HepG2 (cell line): ENCODE results near the gene MAN1A2. TPM values are rescaled to one million over a fixed set of nuclear protein-coding genes. Genes with fewer than 3 reads are reported as not detected.

Source experiments
- ELF4 ChIP-seq: sonication (generic); formaldehyde crosslinking; IDR thresholded peaks from 2 replicates; pipeline ENCODE4 v1.5.0; 2020; ENCODE audit warnings: missing genetic modification reagents, mild to moderate bottlenecking, moderate library complexity, borderline replicate concordance
- HMG20B ChIP-seq: conservative IDR thresholded peaks from 2 replicates; pipeline ENCODE4 v1.6.1; 2016; ENCODE audit warnings: missing genetic modification reagents, missing compliant biosample characterization
- HNRNPLL ChIP-seq: fragments of 200-400 bp; formaldehyde crosslinking; IDR thresholded peaks from 2 replicates; pipeline ENCODE4 v1.6.1; 2017; ENCODE audit warnings: mild to moderate bottlenecking, low read depth, low read length; ENCODE audit not compliant: poor library complexity, severe bottlenecking
- HOXA3 ChIP-seq: sonication (generic); formaldehyde crosslinking; IDR thresholded peaks from 2 replicates; pipeline ENCODE4 v1.5.0; 2020; ENCODE audit warnings: missing genetic modification reagents
- HOXA5 ChIP-seq: sonication (generic); formaldehyde crosslinking; IDR thresholded peaks from 2 replicates; pipeline ENCODE4 v1.4.0; 2020; ENCODE audit warnings: missing genetic modification reagents
- KDM3A ChIP-seq: IDR thresholded peaks from 2 replicates; pipeline ENCODE4 v1.6.1; 2018; ENCODE audit warnings: low read depth, missing compliant biosample characterization
- SP4 ChIP-seq: sonication (generic); formaldehyde crosslinking; IDR thresholded peaks from 2 replicates; pipeline ENCODE4 v1.8.1; 2023; ENCODE audit warnings: mild to moderate bottlenecking, missing genetic modification reagents
- SPEN ChIP-seq: sonication (generic); formaldehyde crosslinking; IDR thresholded peaks from 2 replicates; pipeline ENCODE4 v1.5.1; 2020; ENCODE audit warnings: low read depth, mild to moderate bottlenecking, missing genetic modification reagents
- STAT6 ChIP-seq: sonication (generic); formaldehyde crosslinking; IDR thresholded peaks from 2 replicates; pipeline ENCODE4 v1.4.0; 2020; ENCODE audit warnings: missing genetic modification reagents, mild to moderate bottlenecking, borderline replicate concordance
- UBTF ChIP-seq: sonication (generic); formaldehyde crosslinking; IDR thresholded peaks from 2 replicates; pipeline ENCODE4 v1.4.0; 2020; ENCODE audit warnings: mild to moderate bottlenecking, missing genetic modification reagents
- ZNF275 ChIP-seq: sonication (generic); formaldehyde crosslinking; IDR thresholded peaks from 2 replicates; pipeline ENCODE4 v1.8.0; 2022; ENCODE audit warnings: missing genetic modification reagents, mild to moderate bottlenecking, inconsistent platforms, borderline replicate concordance
- ZNF280D ChIP-seq: sonication (generic); formaldehyde crosslinking; IDR thresholded peaks from 2 replicates; pipeline ENCODE4 v1.5.1; 2020; ENCODE audit warnings: mild to moderate bottlenecking, missing genetic modification reagents
- ZNF281 ChIP-seq: sonication (generic); formaldehyde crosslinking; IDR thresholded peaks from 2 replicates; pipeline ENCODE4 v1.4.0; 2020; ENCODE audit warnings: missing genetic modification reagents, borderline replicate concordance
- ZNF776 ChIP-seq: sonication (generic); formaldehyde crosslinking; IDR thresholded peaks from 2 replicates; pipeline ENCODE4 v1.4.0; 2020; ENCODE audit warnings: mild to moderate bottlenecking, missing genetic modification reagents
- polyA plus RNA-seq, 8 experiments: library from polyadenylated mRNA; depleted of rRNA in 3 of 8; stranded (reverse) in 7 of 8; unstranded in 1 of 8; fragments of >200 nt; fragmentation: Illumina TruSeq in 4 of 8; extraction: Trizol in 4 of 8; gene quantifications; 2 replicates each; pipeline versions ENCODE4 v1.2.1 to v1.2.3, GENCODE V29; 2011 to 2016; ENCODE audit warnings: low read depth in 4 of 8, missing spikeins in 1 of 8, mixed read lengths in 1 of 8; ENCODE audit not compliant: insufficient read depth in 1 of 8
- total RNA-seq, 5 experiments: library from RNA; depleted of rRNA; stranded (reverse); fragments of >200 nt; fragmentation: Illumina TruSeq; extraction: Trizol; gene quantifications; 2 replicates each; pipeline ENCODE4 v1.2.3, GENCODE V29; 2016; ENCODE audit warnings: low read depth in 1 of 5

Gene MAN1A2
- total and polyA plus RNA-seq, 2 of the 13 experiments (the other 11 are each of a cell fraction or from before 2014, with no cell fraction given) = 8.0 to 19.9 TPM

GRCh38 chr1:117367046-117368025 is at the start of gene MAN1A2 (continued):
- peak; percentile 81; the same call in 1 of the 2 replicates for TF ChIP-seq ZNF280D (CRISPR knock-in tag)
- TF ChIP-seq ZNF776 (CRISPR knock-in tag) = no peak
- TF ChIP-seq STAT6 (CRISPR knock-in tag) = no peak
- TF ChIP-seq ZNF281 = peak; percentile 86; the same call in 1 of the 2 replicates
- peak; percentile 19; the same call in 1 of the 2 replicates for TF ChIP-seq SPEN (CRISPR knock-in tag)
- no peak for TF ChIP-seq HMG20B (CRISPR knock-in tag)
- peak; percentile 92 for TF ChIP-seq HNRNPLL
- TF ChIP-seq SP4 = peak; percentile 7; the same call in 1 of the 2 replicates
- no peak for TF ChIP-seq ELF4 (CRISPR knock-in tag)
- TF ChIP-seq HOXA3 (CRISPR knock-in tag) = peak; percentile 35; the same call in 1 of the 2 replicates
- peak; percentile 57; the same call in 1 of the 2 replicates for TF ChIP-seq HOXA5 (CRISPR knock-in tag)
- peak; percentile 84 for TF ChIP-seq UBTF (CRISPR knock-in tag)
- TF ChIP-seq ZNF275 (CRISPR knock-in tag) = 0 out of 2 replicates have a peak, but pooled peaks have one; percentile 21
- peak; percentile 61; the same call in 1 of the 2 replicates for TF ChIP-seq KDM3A (CRISPR knock-in tag)
